Measurements from ENCODE around the gene MACROD2.
"Not testable (repeated sequence)": the region's sequence is repeated elsewhere in the genome, so short reads cannot be mapped to it uniquely, and the experiment has no call there.

The MACROD2 gene

DNA sequence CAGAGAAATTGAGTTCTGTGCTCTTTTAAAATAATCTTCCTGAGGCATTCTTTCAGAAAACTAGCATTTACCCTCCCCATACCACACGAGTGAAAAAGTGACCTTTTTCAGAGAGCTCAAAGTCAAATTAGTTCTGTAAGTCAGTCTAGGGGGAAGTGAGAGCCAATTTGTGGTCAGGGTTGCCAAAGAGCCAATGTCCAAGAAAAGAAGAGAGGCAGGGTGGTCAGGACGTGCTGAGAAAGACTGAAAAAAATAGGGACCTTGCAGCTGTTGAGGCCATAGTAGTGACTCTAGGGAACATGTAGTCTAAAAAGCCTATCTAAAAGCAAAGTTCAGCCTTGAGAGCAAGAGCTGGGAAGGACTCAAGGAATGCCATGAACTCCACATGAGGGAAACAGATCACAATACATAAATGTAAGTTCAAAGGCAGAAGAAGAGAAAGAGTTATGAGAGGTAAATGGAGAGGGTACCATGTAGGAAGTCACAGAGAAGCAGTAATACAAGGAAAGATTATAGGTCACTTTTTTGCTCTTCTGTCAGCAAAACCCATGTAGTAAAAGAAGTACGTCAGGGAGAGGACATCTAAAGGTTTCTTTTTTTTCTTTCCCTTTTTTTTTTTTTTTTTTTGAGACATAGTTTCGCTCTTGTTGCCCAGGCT lies 907.2 kb downstream of the MACROD2 start:
- no peak for DNase-seq (ENCODE audit: low read depth, low spot score)

DNA sequence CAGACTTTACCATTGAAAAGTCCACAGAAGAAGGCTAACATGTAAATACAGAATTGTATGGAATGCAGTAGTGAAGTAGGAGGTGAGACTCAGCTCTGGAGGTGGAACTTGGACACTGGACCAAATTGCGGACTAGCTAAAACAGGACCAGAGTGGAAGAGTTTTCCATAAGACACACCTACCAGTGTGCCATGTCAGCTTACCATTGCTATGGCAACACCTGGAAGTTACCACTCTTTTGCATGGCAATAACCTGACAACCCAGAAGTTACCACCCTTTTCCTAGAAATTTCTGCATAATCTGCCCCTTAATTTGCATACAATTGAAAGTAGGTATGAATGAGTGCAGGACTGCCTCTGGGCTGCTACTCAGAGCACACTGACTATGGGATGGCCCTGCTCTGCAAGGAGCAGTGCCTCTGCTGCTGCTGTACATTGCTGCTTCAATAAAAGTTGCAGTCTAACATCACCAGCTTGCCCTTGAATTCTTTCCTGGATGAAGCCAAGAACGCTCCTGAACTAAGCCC lies 911.7 kb downstream of the MACROD2 start:
- DNase-seq (ENCODE audit: low read depth, low spot score) = no peak

DNA sequence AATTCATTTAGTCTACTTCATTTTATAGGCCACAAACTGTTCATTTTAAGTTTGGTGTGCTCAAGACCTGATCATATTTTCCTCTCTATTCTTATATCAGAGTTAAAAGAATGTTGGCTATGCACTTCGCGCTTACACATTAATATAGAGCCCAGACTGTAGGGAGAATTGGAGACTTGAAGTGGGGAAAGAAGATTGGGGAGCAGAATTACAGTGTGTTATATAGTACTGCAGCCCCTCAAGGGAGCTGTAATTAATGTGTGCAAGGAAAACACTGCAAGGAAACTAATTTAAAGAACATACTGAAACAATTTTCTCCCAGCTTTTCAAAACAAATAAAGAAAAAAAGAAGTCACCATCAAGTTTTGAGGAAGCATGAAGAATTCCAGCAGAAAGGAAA lies 914.8 kb downstream of the MACROD2 start:
- no peak for DNase-seq (ENCODE audit: low read depth, low spot score)

DNA sequence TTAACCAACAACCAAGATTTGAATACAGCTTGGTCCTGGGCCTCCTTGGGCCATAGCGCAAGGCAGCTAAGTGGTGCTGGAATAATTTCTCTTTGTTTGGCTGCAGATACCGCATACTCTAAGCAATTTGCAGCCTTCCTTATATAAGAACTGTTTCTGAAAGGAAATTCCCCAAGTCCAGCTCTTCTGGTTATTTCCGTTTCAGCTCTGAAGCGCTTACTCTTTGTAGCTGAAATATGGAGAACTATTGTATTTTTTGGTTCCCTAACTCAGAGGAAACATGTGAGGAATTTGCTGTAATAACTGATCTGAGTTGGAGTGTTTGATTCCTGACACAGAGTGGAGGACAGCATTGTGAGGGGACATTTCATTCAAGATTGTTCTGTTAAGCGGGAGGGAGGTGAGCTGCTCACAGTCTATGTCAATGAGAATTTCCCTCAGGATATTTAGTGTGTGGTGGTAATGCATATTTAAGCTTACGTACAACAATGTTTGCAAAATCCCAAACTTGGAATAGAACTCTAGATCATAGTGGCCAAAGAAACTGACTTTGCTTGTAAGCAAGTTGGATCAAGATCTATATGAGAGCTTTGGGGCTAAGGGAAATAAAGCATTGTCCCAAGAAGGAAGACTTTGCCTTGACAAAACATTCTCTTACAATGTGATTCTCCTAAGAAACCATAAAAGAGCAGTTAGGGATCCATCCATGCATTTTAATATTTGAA lies 918.7 kb downstream of the MACROD2 start:
- no peak for DNase-seq (ENCODE audit: low read depth, low spot score)

DNA sequence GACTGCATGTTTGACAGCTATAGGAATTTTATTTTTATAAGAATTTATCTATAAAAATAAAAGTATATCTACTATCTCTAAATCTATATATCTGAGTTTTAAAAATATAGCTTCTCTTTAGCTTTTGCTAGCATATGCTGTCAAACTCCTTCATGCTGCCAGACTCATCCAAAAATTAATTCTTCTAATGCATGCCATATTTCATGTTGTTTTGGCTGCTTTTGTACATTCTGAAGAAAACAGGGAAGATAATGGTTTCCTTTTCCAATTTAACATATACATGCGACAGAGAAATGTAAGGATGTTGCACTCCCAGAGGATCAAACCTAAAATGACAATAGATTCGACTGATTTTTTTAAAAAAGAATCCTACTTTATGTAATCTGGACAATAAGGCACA lies 919.3 kb downstream of the MACROD2 start:
- DNase-seq (ENCODE audit: low read depth, low spot score) = no peak

DNA sequence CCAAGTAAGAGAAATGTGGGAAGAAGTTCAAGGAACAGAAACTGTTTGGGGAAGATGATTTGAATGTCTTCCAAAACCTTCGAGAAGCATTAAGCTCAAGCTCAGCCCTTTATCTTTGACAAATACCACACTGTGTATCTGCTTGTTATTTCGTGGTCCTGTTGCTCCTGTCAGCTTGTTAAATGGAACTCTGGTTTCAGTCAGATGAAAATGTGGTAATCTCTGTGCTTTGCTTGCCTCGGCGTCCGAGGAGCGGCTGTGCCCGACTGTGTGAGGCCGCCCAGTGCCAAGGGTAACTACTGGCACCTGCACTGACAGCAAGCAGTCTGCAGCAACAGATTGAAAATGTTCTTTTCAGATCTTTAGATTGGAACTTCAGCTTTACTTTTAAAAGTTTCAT lies 920.0 kb downstream of the MACROD2 start:
- DNase-seq (ENCODE audit: low read depth, low spot score) = no peak

DNA sequence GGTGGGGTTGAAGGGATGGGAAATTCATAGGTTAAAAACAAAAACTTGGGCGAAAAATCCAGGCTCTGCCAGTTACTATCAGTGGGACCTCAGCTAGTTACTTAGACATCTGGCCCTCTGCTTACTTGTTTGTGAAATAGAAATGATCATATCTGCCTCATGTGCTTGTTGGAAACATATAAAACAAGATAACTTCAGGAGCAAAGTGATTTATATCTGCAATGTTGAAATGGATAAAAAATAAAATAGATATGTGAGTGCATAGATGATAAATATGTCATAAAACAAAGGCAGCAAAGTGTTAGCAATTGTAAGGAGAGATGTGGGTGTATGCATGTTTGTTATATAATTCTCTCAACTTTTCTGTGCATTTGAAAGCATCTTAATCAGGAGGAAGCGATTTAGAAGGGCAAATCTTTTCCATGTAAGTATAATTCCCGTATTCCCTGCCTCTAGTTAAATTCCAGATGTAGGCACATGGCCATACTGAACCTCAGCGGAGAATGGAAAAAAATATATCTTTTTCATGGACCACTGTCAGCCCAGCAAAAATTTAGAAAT lies 921.1 kb downstream of the MACROD2 start:
- no peak for DNase-seq (ENCODE audit: low read depth, low spot score)

DNA sequence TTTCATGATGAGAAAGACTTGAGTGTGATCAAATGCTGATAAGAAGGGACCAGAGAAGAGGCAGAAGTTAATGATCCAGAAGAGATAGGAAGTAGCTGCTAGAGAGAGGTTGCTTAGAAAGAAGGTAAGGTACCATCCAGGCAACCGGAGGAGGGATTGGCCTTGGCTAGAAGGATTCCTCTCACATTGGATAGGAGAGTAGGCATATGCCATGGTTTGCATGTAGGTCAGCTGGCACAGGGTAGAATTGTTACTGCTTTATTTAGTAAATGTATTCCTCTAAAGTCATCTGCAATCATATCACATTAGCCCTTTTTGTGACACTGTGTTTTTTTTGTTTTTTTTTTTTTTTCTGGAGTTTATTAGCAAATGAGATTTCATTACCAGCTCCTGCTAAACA lies 923.0 kb downstream of the MACROD2 start:
- DNase-seq (ENCODE audit: low read depth, low spot score) = no peak

DNA sequence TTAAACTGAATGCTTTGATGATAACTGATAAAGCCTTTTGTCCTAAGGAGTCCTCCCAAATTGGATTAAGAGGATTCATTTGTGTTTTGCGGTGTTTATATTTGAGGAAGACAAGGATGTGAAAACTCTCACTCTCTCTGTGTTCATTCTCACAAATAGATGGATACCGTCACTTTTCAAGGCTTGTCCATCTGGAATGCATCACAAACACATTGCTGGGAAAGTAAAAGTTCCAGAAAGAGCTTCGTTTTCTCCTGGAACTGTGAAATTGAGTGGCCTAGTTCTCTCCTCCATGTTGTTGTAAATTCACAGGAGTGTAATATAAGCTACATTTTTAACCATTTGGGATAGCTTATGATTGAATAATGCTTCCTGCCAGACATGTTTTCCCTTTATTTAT lies 923.7 kb downstream of the MACROD2 start:
- no peak for DNase-seq (ENCODE audit: low read depth, low spot score)

DNA sequence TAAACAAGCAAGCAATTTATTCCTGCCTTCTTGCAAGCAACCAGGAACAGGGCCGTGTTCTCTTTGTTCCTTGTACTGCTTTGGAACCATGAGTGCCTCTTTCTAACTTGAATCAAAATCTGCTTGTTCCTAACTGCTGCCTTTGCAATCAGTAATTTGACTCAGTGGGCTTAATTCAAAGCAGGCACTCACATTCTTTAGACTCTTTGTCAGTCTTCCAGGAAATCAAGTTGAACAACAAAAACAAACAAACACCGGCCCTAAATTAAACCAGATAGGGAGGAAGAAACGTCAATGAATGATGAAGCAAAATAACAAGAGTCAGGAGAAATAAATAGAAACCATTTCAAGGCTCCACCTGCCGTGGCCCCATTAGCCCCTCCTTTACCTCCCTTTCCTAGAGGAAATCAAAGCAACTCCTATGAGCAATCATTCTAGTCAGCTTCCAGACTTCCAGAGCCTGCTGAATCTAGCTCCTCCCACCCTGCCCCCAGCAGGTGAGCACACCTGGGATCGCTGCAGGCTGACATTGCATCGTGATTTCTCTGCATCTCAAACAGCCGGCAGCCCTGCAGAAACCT lies 924.3 kb downstream of the MACROD2 start:
- no peak for DNase-seq (ENCODE audit: low read depth, low spot score)

DNA sequence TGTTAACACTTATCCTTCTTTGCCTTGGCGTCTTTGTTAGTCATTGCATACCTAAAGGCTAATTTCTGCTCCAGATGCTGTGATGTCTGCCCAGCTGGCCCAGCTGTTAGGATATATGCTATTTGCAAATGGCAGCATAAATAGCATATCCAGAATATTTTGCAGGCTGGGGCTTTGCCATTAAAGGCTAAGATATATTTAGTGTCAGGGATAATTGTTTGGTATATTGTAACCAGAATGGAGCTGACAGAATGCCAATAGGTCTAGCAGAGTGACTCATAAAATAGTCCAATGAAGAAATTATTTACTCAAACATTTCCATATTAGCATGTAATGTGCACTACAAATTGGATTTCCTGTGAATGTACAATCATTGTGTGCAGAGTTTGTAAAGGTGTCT lies 926.2 kb downstream of the MACROD2 start:
- DNase-seq (ENCODE audit: low read depth, low spot score) = no peak

DNA sequence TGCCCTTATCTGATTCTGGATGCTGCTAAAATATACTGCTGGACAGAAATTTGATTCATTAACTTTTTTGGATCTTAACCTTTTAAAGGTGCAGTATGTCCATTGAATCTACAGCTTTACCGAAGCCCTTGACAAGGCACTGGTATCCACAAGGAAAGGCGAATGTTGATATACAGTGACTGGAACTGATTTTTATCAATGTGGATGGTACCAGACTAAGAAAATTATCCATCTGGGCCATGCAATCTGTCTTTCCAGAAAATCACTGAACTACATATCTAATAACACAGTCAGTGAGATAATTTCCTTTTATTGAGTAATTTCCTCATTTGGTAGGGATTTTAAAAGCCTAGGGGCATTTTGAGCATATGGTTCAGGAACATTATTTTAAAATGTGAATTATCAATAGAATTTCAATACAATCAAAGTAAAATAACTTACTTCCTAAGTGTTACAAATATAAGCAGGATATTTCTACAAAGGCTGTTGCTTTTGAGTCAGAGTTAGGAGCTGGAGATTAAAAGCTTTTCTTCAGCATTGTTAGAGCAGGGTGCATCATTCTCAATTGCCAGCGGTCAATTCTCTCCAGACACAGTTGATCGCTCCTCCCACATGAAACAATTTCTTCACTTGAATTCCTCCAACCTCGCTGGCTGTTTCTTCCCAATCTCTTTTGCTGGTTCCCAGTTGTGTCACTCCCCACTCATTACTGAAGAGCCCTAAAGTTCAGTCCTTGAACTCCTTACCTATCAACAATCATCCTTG lies 927.4 kb downstream of the MACROD2 start:
- DNase-seq (ENCODE audit: low read depth, low spot score) = no peak

DNA sequence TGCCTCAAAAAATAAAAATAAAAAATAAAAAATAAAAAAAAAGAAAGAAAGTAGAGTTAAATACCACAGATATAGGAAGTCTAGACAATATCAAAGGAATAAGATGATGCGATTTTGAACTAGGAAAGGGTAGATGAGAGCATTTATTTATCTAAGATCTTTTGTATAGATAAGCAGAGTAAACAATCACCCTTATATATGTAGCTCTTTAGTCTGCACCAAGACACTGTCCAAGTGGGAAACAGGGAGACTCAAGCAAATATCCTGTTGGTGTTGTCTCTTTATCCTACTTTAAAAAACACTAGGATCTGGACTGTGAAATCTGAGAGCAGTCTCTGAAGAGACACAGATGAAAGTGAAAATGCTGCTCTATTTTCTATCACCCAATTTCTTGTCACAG lies 929.1 kb downstream of the MACROD2 start:
- DNase-seq (ENCODE audit: low read depth, low spot score) = no peak

DNA sequence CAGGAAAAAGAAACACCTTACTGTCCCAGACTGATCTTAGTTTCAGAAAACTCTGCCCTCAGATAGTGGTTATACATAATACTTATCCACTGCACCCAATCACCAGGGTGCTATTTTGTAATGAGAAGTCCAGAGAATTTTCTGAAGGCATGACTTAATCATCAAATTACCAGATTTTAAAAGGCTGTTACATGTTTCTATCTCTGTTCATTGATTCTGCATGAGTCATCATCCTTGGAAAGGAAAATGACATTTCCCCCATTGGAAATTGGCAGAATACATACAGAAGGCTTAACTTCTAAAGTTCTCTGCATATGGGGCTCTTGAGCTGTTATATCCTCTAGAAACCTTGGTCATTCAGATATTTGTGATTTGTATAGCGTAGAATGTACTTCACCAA lies 930.0 kb downstream of the MACROD2 start:
- DNase-seq (ENCODE audit: low read depth, low spot score) = no peak

DNA sequence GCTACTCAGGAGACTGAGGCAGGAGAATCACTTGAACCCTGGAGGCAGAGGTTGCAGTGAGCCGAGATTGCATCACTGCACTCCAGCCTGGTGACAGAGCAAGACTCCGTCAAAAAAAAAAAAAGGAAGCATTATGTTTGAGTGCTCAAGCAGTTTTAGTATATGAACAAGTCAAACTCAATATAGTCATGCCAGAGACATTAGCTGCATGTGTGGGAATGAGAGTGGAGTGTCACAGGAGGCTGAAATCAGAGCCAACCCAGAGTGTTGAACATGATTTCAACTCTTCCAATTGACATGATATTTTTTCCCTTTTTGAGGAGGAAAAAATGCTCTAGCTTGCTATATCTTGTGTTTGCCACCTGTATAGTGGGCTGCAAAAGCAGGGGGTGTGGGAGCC lies 931.1 kb downstream of the MACROD2 start:
- DNase-seq (ENCODE audit: low read depth, low spot score) = not testable (repeated sequence)

DNA sequence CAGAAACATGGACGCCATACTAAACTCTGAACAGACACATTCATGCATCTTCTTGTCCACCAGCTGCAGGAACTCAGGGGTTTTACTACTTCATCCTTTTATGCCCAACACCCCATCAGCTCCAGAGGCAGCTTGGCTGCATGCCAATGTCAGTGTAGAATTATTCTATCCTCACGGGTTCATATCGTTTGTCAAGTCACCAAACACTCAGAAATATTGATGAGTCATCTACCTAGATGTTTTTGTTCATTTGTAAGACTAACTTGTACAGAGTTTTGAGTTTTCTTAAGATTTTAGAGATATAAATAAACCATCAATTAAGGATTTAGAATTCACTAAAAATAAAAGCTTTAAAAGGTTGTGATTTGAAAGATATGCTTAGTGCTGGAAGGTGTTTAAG lies 932.8 kb downstream of the MACROD2 start:
- no peak for DNase-seq (ENCODE audit: low read depth, low spot score)

DNA sequence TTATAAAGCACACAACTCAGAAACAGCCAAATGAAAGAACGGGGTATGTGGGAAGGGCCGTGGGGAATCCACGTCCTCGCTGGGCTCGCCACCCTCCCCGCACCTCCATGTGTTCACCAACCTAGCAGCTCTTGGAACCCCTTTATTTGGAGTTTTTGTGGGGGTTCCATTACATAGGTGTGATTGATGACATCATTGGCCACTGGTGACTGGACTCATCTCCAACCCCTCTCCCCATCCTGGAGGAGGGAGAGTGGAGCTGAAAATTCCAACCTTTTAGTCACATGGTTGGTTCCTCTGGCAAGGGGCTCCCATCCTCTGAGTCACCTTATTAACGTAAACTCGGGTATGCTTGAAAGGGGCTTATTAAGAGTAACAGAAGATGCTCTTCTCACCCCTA lies 934.1 kb downstream of the MACROD2 start:
- no peak for DNase-seq (ENCODE audit: low read depth, low spot score)

DNA sequence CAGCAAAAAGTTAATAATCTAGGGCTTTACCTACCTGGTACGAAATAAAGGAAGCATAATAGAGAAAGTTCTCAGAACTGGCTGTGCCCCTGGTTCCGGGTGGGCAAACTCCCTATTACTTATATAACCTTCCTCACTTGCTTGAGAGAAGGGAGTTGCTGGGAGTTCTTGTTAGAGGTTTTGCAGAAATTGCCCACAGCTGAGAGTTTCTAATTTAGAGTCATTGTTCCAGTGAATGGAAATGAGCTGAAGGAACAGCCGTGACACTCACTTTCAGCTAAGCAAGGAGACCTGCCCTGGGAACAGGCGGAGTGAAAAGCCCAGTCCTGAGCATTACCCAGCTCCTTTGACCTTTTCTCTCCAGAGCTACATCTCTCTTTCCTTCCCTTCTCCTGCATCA lies 936.7 kb downstream of the MACROD2 start:
- DNase-seq (ENCODE audit: low read depth, low spot score) = no peak

DNA sequence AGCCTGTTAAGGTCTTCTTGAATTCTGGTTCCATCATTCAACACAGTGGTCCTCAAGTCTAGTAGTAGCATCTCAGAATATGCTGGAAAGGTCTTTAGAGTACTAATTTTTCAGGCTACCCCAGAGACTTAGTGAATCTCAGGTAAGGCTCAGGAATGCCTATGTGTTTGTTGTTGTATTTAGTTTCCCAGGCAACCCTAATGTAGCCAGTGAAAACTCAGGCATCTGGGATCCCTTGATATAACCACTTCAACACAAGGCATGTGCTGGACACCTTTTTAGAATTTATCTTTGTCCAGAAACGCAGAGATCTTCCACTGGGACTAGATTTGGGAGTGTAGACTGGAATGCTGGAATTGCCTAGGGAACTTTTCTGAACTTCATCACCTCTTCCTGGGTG lies 940.0 kb downstream of the MACROD2 start:
- no peak for DNase-seq (ENCODE audit: low read depth, low spot score)

DNA sequence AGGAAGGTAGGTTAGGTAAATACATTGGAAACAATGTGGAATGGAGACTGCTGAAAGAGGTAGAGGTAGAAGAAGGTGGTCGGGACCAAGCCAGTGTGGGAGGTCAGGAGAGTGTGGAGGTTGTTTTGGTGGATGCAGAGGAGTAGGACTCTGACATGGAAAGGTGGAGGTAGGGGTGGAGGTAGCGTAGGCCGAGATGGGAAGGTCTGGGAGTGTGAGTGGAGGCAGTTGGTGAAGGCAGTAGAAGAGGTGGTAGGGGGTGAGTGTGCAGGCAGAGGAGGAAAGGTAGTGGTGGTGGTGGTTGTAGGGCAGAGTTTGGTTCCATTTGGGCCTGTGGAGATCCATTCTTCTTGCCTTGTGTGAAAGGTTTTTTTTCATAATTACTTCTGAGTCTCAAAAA lies 941.7 kb downstream of the MACROD2 start:
- DNase-seq (ENCODE audit: low read depth, low spot score) = no peak

DNA sequence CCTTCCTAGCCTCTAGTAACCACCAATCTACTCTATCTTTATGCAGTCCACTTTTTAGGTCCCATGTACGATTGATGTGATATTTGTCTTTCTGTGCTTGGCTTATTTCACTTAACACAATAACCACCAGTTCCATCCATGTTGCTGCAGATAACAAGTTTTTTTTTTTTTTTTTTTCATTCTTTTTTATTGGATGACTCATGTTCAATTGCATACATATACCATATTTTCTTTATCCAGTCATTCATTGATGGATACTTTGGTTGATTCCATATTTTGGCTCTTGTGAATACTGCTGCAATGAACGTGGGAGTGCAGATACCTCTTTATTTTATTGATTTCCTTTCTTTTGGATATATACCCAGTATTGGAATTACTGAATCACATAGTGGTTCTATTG lies 942.5 kb downstream of the MACROD2 start:
- DNase-seq (ENCODE audit: low read depth, low spot score) = no peak

DNA sequence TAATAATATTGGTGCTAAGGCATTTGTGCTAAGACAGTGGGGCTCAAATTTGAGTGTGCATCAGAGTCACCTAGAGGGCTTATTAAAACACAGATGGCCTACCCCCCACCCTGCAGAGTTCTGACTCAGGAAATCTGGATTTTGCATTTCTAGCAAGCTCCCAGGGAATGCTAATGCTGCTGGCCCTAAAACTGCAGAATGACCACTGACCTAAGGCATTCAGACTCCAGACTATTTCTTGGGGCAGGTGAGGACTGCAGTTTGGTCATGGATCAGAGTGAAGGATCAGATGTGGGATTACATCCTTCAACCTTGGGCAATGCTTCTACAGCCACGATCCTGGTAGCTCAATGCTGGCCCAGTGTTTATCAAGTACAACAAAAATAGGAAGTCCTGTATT lies 952.2 kb downstream of the MACROD2 start:
- DNase-seq (ENCODE audit: low read depth, low spot score) = no peak
